KMS-11 (cell line): ENCODE measurements around the gene DTL.

Experiments used
- H2AFZ ChIP-seq: fragments of 200-600 bp; sonication (generic); 2 replicates; pipeline ENCODE4 v1.6.1; 2016; ENCODE audit warnings: antibody characterized with exemption, mixed run types, low read depth
- H3K27ac ChIP-seq: fragments of 200-600 bp; sonication (generic); 2 replicates; pipeline ENCODE4 v1.6.1; 2016; ENCODE audit warnings: mild to moderate bottlenecking, mixed run types
- H3K27me3 ChIP-seq: fragments of 200-600 bp; sonication (generic); 2 replicates; pipeline ENCODE4 v1.6.1; 2017; ENCODE audit warnings: mild to moderate bottlenecking, low read depth, mixed run types, moderate library complexity; ENCODE audit not compliant: insufficient read depth
- H3K36me3 ChIP-seq: fragments of 200-600 bp; sonication (generic); 2 replicates; pipeline ENCODE4 v1.6.1; 2017; ENCODE audit warnings: mild to moderate bottlenecking, mixed run types; ENCODE audit not compliant: insufficient read depth
- H3K4me1 ChIP-seq: fragments of 200-600 bp; sonication (generic); 2 replicates; pipeline ENCODE4 v1.6.1; 2016; ENCODE audit warnings: mild to moderate bottlenecking, low read depth, mixed run types; ENCODE audit not compliant: poor library complexity, severe bottlenecking
- H3K4me2 ChIP-seq: fragments of 200-600 bp; sonication (generic); 2 replicates; pipeline ENCODE4 v1.7.0; 2016; ENCODE audit warnings: mild to moderate bottlenecking, mixed run types
- H3K4me3 ChIP-seq: fragments of 200-600 bp; sonication (generic); IDR thresholded peaks from 2 replicates; pipeline ENCODE4 v1.6.1; 2017; ENCODE audit warnings: low read depth, low read length, mixed read lengths; ENCODE audit not compliant: insufficient read depth
- H3K79me2 ChIP-seq: fragments of 200-600 bp; sonication (generic); 2 replicates; pipeline ENCODE4 v1.6.1; 2016; ENCODE audit warnings: low read depth, mixed run types; ENCODE audit not compliant: insufficient read depth
- H3K9ac ChIP-seq: fragments of 200-600 bp; sonication (generic); 2 replicates; pipeline ENCODE4 v1.6.1; 2016; ENCODE audit warnings: mild to moderate bottlenecking, mixed run types
- H4K20me1 ChIP-seq: fragments of 200-600 bp; sonication (generic); 2 replicates; pipeline ENCODE4 v1.6.1; 2016; ENCODE audit warnings: mild to moderate bottlenecking, mixed run types; ENCODE audit not compliant: insufficient read depth
- CTCF ChIP-seq: fragments of 200-600 bp; sonication (generic); conservative IDR thresholded peaks from 2 replicates; pipeline ENCODE4 v1.6.1; 2017; ENCODE audit warnings: low read depth, mild to moderate bottlenecking, antibody characterized with exemption, low read length, moderate library complexity, mixed read lengths

The DTL gene

DNA sequence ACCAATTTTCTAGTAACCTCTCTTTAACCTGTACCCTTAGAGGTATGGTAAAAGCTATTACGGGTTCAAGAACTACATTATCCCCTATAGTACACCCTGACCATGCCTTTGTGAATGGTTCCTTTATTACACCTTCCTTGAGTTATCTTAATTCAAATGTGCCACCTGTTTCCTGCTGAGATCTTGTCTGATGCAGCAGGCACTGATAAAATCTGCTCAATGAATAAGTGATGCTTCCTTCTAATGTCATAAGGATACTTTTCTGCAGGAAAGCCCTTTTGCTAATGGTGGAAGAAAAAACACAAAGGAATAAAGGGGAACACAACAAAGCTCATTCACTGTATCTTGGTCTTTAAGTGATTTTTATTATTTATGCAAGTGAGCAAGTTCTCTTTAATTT, 26.0 kb upstream of the DTL start:
- Histone ChIP-seq H3K4me3 (no peak overlapping the region), H4K20me1 (no peaks in the 10 kb centered on the region), H3K27me3 (no peaks in the 10 kb centered on the region), H3K9ac (no peak overlapping the region), H3K27ac (no peak overlapping the region), H3K79me2 (no peaks in the 10 kb centered on the region), H3K4me1 (peaks cover under 1% of the 10 kb centered on the region), H2AFZ (no peak overlapping the region), H3K36me3 (peaks cover 3% of the 10 kb centered on the region; the same call in 1 of the 2 replicates), H3K4me2 (no peak overlapping the region)
- TF ChIP-seq CTCF = no peak

DNA sequence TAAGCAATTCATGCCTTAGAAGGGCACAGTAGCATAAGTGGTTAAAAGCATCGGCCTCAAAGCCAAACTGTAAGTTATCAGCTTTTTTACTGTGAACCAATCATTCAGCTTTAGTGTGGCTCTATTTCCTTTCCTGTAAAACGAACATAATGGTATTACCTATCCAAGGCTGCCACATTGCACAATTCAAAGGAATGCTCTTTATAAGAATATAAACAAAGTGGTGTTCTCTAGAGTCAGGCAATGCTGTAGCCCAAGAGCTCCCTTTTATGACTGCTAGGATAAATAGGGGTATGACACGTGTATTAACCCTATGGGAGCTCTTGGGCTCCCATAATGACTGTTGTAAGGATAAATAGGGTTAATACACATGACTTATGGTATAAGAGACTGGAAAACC, 25.5 kb upstream of the DTL start:
- no peak overlapping the region for H3K27ac ChIP-seq
- H3K36me3 ChIP-seq = peaks cover 3% of the 10 kb centered on the region; the same call in 1 of the 2 replicates
- H3K4me1 ChIP-seq = no peaks in the 10 kb centered on the region
- no peaks in the 10 kb centered on the region for H4K20me1 ChIP-seq
- H3K4me2 ChIP-seq = no peak overlapping the region
- no peak overlapping the region for H3K4me3 ChIP-seq
- no peaks in the 10 kb centered on the region for H3K79me2 ChIP-seq
- no peak for TF ChIP-seq CTCF
- H3K9ac ChIP-seq = no peak overlapping the region
- no peaks in the 10 kb centered on the region for H3K27me3 ChIP-seq
- no peak overlapping the region for H2AFZ ChIP-seq

DNA sequence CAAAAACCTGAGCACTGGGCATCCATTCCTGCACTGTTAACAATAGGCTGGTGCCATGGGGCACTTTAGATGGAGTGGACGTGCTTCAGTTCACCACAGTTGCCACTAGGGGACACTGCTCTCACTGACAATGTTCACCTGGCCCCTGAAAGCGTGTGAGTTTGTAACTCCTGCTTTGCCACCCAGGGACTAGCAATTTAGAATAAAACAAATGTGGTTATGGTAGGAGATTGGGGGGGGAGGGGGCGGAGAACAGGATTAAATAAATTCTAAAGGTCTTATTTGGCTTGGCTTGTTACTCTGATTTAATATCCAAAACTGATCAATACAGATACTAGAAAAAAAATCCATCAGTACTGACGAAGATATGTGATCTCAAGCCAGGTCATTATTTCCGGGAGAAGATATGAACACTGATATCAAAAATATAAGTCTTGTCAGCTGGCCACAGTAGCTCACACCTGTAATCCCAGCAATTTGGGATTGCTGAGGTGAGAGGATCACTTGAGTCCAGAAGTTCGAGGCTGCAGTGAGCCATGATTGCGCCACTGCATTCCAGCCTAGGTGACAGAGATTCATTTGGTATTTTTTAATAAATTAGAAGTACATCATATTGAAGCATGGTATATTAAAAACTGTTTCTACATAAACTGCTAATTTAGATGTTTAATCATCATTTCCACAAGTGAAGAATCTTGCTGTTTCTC, 23.4 kb upstream of the DTL start:
- peaks cover 6% of the 10 kb centered on the region; the same call in 1 of the 2 replicates for H4K20me1 ChIP-seq
- no peak overlapping the region for H2AFZ ChIP-seq
- H3K79me2 ChIP-seq = no peaks in the 10 kb centered on the region
- H3K4me1 ChIP-seq = no peaks in the 10 kb centered on the region
- no peak overlapping the region for H3K4me2 ChIP-seq
- H3K4me3 ChIP-seq = no peak overlapping the region
- H3K27me3 ChIP-seq = no peaks in the 10 kb centered on the region
- peak; percentile 99 for TF ChIP-seq CTCF
- H3K36me3 ChIP-seq = peaks cover 4% of the 10 kb centered on the region; the same call in 1 of the 2 replicates
- H3K9ac ChIP-seq = no peak overlapping the region
- H3K27ac ChIP-seq = no peak overlapping the region

DNA sequence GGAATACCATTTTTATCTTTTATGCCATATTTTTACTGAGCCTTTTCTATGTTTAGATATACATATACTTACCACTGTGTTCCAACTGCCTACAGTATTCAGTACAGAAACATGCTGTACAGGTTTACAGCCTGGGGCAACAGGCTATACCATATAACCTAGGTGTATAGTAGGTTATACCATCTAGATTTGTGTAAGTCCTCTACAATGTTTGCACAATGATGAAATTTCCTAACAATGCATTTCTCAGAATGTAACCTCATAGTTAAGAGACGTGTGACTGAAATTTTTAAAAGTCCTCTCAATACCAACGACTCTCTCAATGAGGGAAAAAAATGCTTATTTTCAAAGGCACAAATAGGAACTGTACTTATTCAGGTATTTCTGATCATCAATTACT, 21.9 kb upstream of the DTL start:
- H3K27me3 ChIP-seq = no peaks in the 10 kb centered on the region
- H4K20me1 ChIP-seq = peaks cover 6% of the 10 kb centered on the region; the same call in 1 of the 2 replicates
- H3K79me2 ChIP-seq = no peaks in the 10 kb centered on the region
- no peak overlapping the region for H3K27ac ChIP-seq
- H3K36me3 ChIP-seq = peaks cover 4% of the 10 kb centered on the region; the same call in 1 of the 2 replicates
- H2AFZ ChIP-seq = no peak overlapping the region
- no peak overlapping the region for H3K4me3 ChIP-seq
- no peak overlapping the region for H3K4me2 ChIP-seq
- H3K4me1 ChIP-seq = no peaks in the 10 kb centered on the region
- no peak overlapping the region for H3K9ac ChIP-seq
- no peak for TF ChIP-seq CTCF
